ENCODE data around the gene WARS2.

WARS2 gene

GRCh38 chr1:118999348-119000071 is 140.9 kb downstream of the WARS2 start:
- no peak for DNase-seq (ENCODE audit: low read depth)

GRCh38 chr1:118998171-118998570 is 142.3 kb downstream of the WARS2 start:
- DNase-seq (ENCODE audit: low read depth): no peak

GRCh38 chr1:118997225-118997624 is 143.2 kb downstream of the WARS2 start:
- DNase-seq (ENCODE audit: low read depth): no peak

GRCh38 chr1:118995312-118996016 is 145.0 kb downstream of the WARS2 start:
- DNase-seq (ENCODE audit: low read depth): no peak

- no peak for DNase-seq (ENCODE audit: low read depth)
Observed at GRCh38 chr1:118993700-118994026, 146.8 kb downstream of the WARS2 start.

GRCh38 chr1:118992868-118993699 is 147.4 kb downstream of the WARS2 start:
- no peak for DNase-seq (ENCODE audit: low read depth)

- no peak for DNase-seq (ENCODE audit: low read depth)
Observed at GRCh38 chr1:118992237-118992825, 148.1 kb downstream of the WARS2 start.

GRCh38 chr1:118991448-118991847 is 149.0 kb downstream of the WARS2 start:
- no peak for DNase-seq (ENCODE audit: low read depth)

- no peak for DNase-seq (ENCODE audit: low read depth)
Observed at GRCh38 chr1:118990513-118991152, 149.8 kb downstream of the WARS2 start.

GRCh38 chr1:118989878-118990378 is 150.5 kb downstream of the WARS2 start:
- no peak for DNase-seq (ENCODE audit: low read depth)

GRCh38 chr1:118989006-118989815 is 151.2 kb downstream of the WARS2 start:
- DNase-seq (ENCODE audit: low read depth): no peak

GRCh38 chr1:118988186-118989005 is 152.1 kb downstream of the WARS2 start, which contains the start of gene TBX15:
Gene TBX15, minus strand, starts transcription at chr1:118988343. Its CDS starts 548 bp downstream, at chr1:118987795.
- no peak for DNase-seq (ENCODE audit: low read depth)

GRCh38 chr1:118987468-118988185 is 152.8 kb downstream of the WARS2 start:
- no peak for DNase-seq (ENCODE audit: low read depth)

GRCh38 chr1:118986555-118987467 is 153.6 kb downstream of the WARS2 start:
- DNase-seq (ENCODE audit: low read depth): no peak

GRCh38 chr1:118985640-118986554 is 154.6 kb downstream of the WARS2 start:
- DNase-seq (ENCODE audit: low read depth): no peak

- no peak for DNase-seq (ENCODE audit: low read depth)
Observed at GRCh38 chr1:118984722-118985639, 155.5 kb downstream of the WARS2 start.

Data from stimulated activated CD8-positive, alpha-beta memory T cell treated with anti-CD3 and anti-CD28 coated beads, Interleukin-7, amount 100 ng/mL, for 24 hours (primary cell).